Suprapubic skin (tissue), 2 donors: ENCODE data around the gene PPP1R12B.

Experiments
- EP300 ChIP-seq: sonication (generic); formaldehyde crosslinking; IDR thresholded peaks from one replicate; pipeline ENCODE4 v1.6.1; 2017; ENCODE audit warnings: antibody characterized with exemption
- POLR2A ChIP-seq, 2 donors: fragments of 450-650 bp; IDR thresholded peaks; one replicate each; pipeline ENCODE4 v1.6.1; 2017; ENCODE audit warnings: antibody characterized with exemption in 2 of 2, mild to moderate bottlenecking in 2 of 2, moderate library complexity in 2 of 2

DNA sequence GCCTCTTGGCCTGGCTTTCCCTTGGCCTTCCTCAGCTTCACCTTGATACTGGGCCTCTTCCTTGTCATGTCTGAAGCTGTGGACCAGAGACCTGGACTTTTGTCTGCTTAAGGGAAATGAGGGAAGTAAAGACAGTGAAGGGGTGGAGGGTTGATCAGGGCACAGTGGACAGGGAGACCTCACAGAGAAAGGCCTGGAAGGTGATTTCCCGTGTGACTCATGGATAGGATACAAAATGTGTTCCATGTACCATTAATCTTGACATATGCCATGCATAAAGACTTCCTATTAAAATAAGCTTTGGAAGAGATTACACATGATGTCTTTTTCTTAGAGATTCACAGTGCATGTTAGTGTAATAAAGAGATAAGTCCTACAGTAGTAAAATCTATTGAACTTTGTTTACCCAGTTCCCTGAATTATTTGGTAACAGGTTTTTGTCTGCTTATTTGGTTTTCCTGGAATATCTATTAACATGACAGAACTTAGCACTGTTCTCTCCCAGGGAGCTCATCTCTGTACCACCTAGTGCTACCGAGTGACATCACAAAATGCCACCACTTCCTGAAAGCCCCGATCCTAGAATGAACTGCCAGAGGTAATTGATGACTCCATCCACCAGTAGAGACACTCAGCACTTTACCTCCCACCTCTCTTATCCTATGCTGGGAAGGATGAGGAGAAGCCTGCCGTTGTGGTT lies 29.0 kb upstream of the PPP1R12B start:
- TF ChIP-seq POLR2A (IDR thresholded peaks at IDR 0.05) (no peak), EP300 (no peak)
